Activated CD8-positive, alpha-beta memory T cell treated with anti-CD3 and anti-CD28 coated beads, Interleukin-2, amount 50 U/mL, for 24 hours (primary cell): ENCODE measurements around the gene RFTN1.

Source experiments
- DNase-seq: peaks from one replicate; pipeline ENCODE4 v3.0.0-alpha.2; 2020; ENCODE audit errors: extremely low read depth

The RFTN1 gene

GRCh38 chr3:16359331-16359730 lies 154.2 kb downstream of the RFTN1 start:
- DNase-seq: no peak

- no peak for DNase-seq
Measured at GRCh38 chr3:16358336-16358735, 155.2 kb downstream of the RFTN1 start.

DNA sequence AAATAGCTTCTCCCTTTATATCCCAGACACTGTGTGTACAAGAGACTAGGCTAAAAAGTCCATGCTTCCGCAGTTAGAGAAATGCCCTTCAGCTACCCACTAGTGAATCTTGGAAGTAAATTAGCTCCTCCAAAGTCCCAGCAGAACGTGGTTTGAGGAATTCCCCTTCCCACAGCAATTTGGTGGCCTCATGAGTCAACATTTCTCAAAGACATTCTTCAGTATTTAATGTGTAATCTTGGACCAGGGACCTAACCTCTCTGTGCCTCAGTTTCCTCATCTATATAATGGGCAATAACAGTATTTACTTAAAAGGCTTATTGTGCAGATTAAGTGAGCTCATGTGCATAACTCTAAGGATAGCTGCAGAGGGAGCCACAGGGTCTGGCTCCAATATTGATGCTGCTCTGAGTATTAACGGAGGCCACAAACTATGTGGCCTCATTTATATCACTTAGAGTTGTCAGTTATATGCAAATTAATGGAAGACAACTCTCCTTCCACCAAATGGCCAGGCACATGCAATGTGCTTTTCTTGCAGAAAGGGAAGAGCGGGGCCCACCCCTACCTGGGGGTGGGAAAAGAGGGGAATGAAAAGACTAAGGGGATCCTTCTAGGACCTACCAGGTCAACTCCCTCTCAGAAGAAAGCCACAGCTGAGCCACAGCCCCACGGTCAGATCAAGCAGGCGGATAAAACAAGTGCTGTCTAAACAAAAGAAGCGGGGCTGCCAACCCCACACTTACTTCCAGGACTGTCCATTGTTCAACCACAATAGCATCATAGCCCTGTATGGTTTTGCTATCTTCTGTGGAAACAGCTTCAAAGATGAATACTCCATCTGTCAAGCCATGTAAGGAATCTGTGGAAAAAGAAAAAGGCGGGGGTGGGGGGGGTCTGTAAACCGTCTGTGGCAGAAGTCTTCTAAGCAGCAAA lies 156.0 kb downstream of the RFTN1 start:
- DNase-seq: no peak

DNA sequence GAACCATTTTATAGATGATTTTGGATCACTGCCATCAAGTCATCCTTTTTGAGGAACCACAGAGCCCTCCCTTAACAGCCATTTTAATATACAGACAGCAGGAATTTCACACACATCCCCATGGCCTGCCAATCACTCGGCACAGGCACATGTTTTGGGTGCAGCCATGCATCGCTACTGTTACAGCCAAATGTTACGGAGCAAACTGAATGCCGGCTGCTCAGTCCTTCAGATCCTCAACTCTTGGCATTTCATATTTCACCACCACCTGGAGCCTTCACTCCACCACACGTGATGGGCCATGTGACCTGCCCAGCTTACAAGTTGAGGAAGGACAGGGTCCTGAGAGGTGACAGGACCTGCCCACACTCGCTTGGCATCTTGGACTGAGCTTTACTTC lies 157.7 kb downstream of the RFTN1 start:
- DNase-seq: no peak

DNA sequence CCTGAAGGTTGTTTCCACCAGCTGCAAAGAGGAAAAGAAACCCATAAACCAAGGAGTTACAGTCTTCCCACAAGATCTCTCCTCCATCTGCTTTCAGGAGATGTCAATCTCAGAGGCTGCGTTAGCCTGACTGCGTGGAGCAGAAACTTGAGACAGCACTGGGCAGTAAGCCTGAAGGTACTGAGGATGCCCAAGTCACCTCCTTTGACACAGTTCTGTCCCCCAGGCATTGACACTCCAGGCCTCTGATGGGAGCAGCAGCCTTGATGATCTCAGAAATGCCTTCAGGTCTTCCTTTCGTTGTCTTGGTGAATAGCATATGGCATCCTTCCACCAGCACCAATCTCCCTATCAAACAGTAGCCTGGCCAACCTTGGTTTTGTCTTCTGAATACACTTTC lies 159.2 kb downstream of the RFTN1 start:
- no peak for DNase-seq

GRCh38 chr3:16352428-16352827 lies 161.1 kb downstream of the RFTN1 start:
- DNase-seq: no peak

GRCh38 chr3:16350597-16351318 lies 162.7 kb downstream of the RFTN1 start:
- DNase-seq: no peak

DNA sequence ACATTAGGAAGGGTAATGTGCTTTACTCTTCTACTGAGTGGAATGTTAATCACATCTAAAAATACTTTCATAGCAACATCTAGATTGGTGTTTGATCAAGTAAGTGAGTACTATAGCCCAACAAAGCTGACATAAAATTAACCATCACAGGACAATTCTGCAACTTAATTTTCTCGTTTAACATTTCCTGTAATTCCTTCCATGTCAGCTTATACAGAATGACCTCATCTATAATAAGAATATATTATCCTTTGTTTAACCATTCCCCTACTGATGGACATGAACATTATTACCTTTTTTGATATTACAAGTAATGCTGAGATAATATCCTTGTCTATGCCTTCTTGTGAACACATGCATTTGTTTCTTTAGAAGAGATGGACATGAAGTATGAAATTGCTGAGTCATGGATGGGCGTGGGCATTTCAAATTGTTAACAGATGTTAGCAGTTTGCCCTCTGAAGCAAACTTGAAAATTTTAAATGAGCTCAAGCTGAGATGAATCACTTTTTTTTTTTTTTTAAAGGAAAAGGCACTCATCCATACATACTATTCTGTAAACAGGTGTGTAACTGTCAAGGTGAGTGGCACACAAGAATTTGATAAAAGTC lies 163.4 kb downstream of the RFTN1 start:
- DNase-seq: no peak

DNA sequence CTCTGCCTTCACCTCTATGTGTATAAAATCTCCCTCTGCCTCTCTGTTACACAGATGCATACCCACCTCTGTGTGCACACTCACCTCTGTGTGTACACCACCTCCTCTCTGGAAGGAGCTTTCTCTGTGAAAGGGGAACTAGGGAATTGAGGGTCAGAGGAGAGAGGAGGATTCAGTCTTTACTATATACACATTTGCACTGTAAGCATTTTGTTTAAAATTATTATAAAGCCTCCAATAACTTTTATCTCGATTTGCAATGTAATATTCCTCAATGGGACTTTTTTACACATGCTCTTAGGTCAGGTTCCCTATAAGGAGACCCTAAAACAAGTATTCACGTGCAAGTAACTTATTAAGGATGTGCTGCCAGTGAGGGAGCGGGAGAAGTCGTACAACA lies 166.0 kb downstream of the RFTN1 start:
- DNase-seq: no peak

DNA sequence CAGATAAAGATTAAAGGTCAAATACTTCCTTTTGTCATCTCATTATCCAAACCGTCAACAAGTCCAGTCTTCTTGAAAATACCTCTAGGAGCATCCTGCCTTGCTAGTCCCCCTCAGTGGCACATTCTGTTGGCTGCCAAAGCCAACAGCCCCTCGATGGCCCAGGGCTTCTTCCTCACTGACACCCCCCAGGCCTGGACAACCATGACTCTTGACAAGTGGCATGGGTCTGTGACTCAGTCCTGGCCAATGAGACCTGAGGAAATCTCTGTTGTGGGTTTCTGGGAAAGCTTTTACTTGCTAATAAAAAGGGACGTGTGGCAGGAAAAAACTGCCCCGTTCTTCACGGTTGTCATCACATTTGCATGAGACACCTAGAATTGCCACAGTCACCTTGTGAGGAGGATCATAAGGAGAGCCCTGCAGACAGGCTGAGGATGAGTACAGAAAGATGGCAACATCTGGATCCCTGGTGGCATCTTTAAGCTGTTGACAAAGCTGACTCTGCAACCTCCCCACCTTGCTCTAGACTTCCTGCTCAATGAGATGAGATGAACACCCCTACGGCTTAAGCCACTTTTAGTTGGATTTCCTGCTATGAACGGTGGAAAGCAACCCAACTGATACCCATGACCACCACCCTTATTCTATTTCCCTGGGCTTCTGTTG lies 167.0 kb downstream of the RFTN1 start:
- no peak for DNase-seq

- no peak for DNase-seq
Measured at GRCh38 chr3:16343101-16343500, 170.4 kb downstream of the RFTN1 start.

- no peak for DNase-seq
Measured at GRCh38 chr3:16338999-16339398, 174.5 kb downstream of the RFTN1 start.

DNA sequence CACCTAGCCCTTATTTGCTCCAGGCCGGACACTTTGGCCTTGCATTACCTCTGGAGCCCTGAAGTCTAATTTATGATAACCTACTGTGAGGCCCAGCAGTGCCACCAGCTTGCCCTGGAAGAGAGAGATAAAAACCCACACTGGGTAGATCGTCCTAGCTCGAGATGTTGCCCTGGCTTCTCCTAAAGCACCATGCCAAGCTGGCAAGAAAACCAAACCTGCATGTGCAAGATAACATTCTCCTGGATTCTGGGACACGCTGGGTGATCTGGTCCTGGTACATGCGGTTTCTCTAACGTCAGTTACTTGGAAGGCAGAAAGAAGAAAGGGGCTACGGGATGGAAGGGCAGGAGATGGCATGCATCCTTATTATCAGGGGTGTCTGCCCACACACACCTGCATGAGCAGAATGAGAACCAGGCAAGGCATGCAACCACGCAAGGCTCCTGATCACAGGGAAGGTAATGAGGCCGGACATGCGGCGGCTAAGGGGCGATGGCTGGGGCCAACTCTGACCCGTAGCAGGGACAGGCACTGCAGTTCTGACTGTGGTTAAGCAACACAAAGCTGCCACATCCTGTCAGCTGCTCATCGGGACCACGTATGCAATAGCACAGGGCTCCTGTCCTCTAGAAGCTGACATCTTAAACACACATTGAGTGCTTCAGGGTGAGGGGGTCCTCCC lies 175.5 kb downstream of the RFTN1 start:
- peak; percentile 13 for DNase-seq

DNA sequence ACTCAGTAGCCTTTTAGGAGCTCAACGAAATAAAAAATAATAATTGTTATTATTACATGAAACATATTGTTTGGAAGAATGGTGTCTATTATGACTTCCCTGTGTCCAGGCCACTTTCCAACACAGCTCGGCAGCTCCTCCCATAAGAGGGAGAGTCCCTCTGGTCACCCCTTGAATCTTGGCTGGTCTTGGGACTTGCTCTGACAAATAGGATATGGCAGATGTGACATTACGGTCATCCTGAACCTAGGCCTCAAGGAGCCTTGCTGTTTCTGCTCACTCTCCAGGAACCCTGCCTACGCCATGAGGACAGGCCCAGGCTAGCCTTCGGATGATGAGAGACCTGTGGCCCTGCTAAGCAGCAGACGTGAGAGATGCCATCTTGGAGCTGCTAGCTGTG lies 176.7 kb downstream of the RFTN1 start:
- no peak for DNase-seq

GRCh38 chr3:16335772-16336645 lies 177.5 kb downstream of the RFTN1 start:
- DNase-seq: no peak

- DNase-seq: no peak
Measured at GRCh38 chr3:16335333-16335732, 178.2 kb downstream of the RFTN1 start.

GRCh38 chr3:16334909-16335308 lies 178.6 kb downstream of the RFTN1 start:
- no peak for DNase-seq

- no peak for DNase-seq
Measured at GRCh38 chr3:16332904-16333426, 180.5 kb downstream of the RFTN1 start.

DNA sequence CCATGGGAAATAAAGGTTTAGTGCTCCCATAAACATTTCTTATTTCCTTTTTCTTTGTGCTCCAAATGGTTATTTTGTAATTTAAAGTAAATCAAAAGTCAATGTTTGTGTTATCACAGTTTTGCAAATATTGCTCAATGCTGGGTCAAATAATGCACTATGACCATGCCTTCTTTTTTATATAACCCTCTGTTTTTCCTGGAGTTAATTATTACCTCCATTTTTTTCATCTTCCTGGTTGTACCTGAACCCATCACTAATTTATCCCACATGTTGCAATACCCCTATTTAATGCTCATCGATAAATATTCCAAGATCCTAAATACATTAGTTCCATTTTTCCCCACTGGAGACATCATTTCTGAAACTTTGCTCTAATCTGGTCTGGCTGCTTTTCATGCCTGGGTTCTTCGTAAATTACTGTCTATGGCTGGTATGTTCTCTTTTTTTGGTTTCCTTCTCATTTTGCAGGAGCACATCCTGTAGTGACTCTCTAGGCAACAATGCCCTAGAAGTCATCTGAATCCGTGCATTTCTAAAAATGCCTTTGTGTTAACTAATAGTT lies 182.1 kb downstream of the RFTN1 start:
- DNase-seq: no peak

DNA sequence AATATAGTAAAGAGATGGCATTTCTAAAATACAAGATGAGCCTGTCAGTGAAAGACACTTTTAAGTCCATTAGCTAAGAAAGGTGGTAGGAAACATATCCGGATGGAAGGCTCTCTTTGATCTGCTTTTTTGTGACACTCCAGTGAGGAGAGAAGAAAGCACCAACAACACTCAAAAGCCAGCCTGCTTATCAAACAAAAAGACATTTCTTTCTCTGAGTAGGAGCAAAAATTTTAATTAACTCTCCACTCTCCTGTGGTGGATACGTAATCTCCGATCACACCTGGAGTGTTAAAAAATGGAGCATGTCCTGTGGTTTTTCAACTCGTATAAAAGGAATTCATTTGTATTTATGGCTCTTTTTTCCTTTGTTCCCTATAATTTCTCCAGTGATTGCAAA lies 183.1 kb downstream of the RFTN1 start:
- no peak for DNase-seq
